ENCODE results near the gene IFIT1B.
"Not testable (repeated sequence)": the region's sequence is repeated elsewhere in the genome, so short reads cannot be mapped to it uniquely, and the experiment has no call there.

IFIT1B gene

DNA sequence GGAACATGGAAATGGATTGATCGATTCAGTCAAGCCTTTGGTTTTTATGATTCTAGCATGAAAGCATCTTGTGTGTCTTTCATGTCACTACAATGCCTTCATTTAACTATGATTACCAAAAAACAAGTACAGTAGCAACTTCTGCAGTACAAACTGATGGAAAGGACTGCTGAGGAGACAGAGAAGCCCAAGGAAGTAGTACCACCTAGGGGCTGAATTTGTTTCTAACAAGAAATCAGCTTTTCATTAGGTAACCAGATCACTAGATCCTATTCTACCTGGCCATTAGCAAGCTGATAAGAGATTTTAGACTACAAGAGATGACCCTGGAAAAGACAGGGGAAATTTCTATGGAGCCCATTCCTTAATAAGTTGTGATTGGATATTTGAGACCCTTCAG, 11.4 kb downstream of the IFIT1B start:
- H3K4me1 ChIP-seq (ENCODE audit: insufficient read depth, poor library complexity, severe bottlenecking): peaks cover 17% of the 10 kb centered on the region
- peak; percentile 43; the same call in 1 of the 3 replicates for ATAC-seq (ENCODE audit: low read depth)
- H3K36me3 ChIP-seq (ENCODE audit: low read depth): no peaks in the 10 kb centered on the region
- no peaks in the 10 kb centered on the region for H3K9me3 ChIP-seq (ENCODE audit: severe bottlenecking)
- no peaks in the 10 kb centered on the region for H3K27me3 ChIP-seq (ENCODE audit: insufficient read depth, poor library complexity, severe bottlenecking)
- DNase-seq (ENCODE audit: low spot score): no peak
- H3K27ac ChIP-seq (ENCODE audit: poor library complexity, severe bottlenecking): no peak overlapping the region
- no peak overlapping the region for H3K4me3 ChIP-seq (ENCODE audit: severe bottlenecking)
- TF ChIP-seq, protein P1, sequence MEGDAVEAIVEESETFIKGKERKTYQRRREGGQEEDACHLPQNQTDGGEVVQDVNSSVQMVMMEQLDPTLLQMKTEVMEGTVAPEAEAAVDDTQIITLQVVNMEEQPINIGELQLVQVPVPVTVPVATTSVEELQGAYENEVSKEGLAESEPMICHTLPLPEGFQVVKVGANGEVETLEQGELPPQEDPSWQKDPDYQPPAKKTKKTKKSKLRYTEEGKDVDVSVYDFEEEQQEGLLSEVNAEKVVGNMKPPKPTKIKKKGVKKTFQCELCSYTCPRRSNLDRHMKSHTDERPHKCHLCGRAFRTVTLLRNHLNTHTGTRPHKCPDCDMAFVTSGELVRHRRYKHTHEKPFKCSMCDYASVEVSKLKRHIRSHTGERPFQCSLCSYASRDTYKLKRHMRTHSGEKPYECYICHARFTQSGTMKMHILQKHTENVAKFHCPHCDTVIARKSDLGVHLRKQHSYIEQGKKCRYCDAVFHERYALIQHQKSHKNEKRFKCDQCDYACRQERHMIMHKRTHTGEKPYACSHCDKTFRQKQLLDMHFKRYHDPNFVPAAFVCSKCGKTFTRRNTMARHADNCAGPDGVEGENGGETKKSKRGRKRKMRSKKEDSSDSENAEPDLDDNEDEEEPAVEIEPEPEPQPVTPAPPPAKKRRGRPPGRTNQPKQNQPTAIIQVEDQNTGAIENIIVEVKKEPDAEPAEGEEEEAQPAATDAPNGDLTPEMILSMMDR (IDR thresholded peaks at IDR 0.05; ENCODE audit: poor library complexity, severe bottlenecking): peak; percentile 73

- Histone ChIP-seq H3K4me3 (ENCODE audit: severe bottlenecking) (no peak overlapping the region), H3K36me3 (ENCODE audit: low read depth) (no peaks in the 10 kb centered on the region), H3K9me3 (ENCODE audit: severe bottlenecking) (no peaks in the 10 kb centered on the region), H3K27ac (ENCODE audit: poor library complexity, severe bottlenecking) (no peak overlapping the region), H3K27me3 (ENCODE audit: insufficient read depth, poor library complexity, severe bottlenecking) (no peaks in the 10 kb centered on the region), H3K4me1 (ENCODE audit: insufficient read depth, poor library complexity, severe bottlenecking) (peaks cover 17% of the 10 kb centered on the region)
- ATAC-seq (ENCODE audit: low read depth) (no peak), DNase-seq (ENCODE audit: low spot score) (no peak)
- TF ChIP-seq, protein P1 (IDR thresholded peaks at IDR 0.05; ENCODE audit: poor library complexity, severe bottlenecking): no peak
These were observed 12.8 kb downstream of the IFIT1B start for GRCh38 chr10:89390476-89391225.

- H3K27me3 ChIP-seq (ENCODE audit: insufficient read depth, poor library complexity, severe bottlenecking); H3K4me3 ChIP-seq (ENCODE audit: severe bottlenecking); DNase-seq (ENCODE audit: low spot score); ATAC-seq (ENCODE audit: low read depth); H3K27ac ChIP-seq (ENCODE audit: poor library complexity, severe bottlenecking); H3K9me3 ChIP-seq (ENCODE audit: severe bottlenecking); H3K36me3 ChIP-seq (ENCODE audit: low read depth): not testable (repeated sequence)
- H3K4me1 ChIP-seq (ENCODE audit: insufficient read depth, poor library complexity, severe bottlenecking): peaks cover 17% of the 10 kb centered on the region
These were observed 13.3 kb downstream of the IFIT1B start for GRCh38 chr10:89391226-89391576.

GRCh38 chr10:89391907-89392756, 14.3 kb downstream of the IFIT1B start, which contains the start of gene IFIT1:
Gene IFIT1 (plus strand): TSS chr10:89392623. CDS start chr10:89392713, 90 bp downstream.
- TF ChIP-seq, protein P1 (IDR thresholded peaks at IDR 0.05; ENCODE audit: poor library complexity, severe bottlenecking): no peak
- Histone ChIP-seq H3K4me3 (ENCODE audit: severe bottlenecking) (peak within 1 kb of the TSS; percentile 40), H3K27me3 (ENCODE audit: insufficient read depth, poor library complexity, severe bottlenecking) (no peaks in the 10 kb centered on the region), H3K9me3 (ENCODE audit: severe bottlenecking) (no peaks in the 10 kb centered on the region), H3K27ac (ENCODE audit: poor library complexity, severe bottlenecking) (peak within 1 kb of the TSS; percentile 50), H3K4me1 (ENCODE audit: insufficient read depth, poor library complexity, severe bottlenecking) (peaks cover 17% of the 10 kb centered on the region), H3K36me3 (ENCODE audit: low read depth) (peaks cover 2% of the 10 kb centered on the region; the same call in 1 of the 2 replicates)
- ATAC-seq (ENCODE audit: low read depth): peak; percentile 88
- no peak for DNase-seq (ENCODE audit: low spot score)

- peak; percentile 38 for ATAC-seq (ENCODE audit: low read depth)
- H3K4me1 ChIP-seq (ENCODE audit: insufficient read depth, poor library complexity, severe bottlenecking): peaks cover 17% of the 10 kb centered on the region
- H3K27ac ChIP-seq (ENCODE audit: poor library complexity, severe bottlenecking): peak overlapping the region; percentile 50
- no peaks in the 10 kb centered on the region for H3K9me3 ChIP-seq (ENCODE audit: severe bottlenecking)
- peak overlapping the region; percentile 40 for H3K4me3 ChIP-seq (ENCODE audit: severe bottlenecking)
- H3K27me3 ChIP-seq (ENCODE audit: insufficient read depth, poor library complexity, severe bottlenecking): no peaks in the 10 kb centered on the region
- no peak for DNase-seq (ENCODE audit: low spot score)
- TF ChIP-seq, protein P1 (IDR thresholded peaks at IDR 0.05; ENCODE audit: poor library complexity, severe bottlenecking): no peak
- peaks cover 2% of the 10 kb centered on the region; the same call in 1 of the 2 replicates for H3K36me3 ChIP-seq (ENCODE audit: low read depth)
These were observed 15.1 kb downstream of the IFIT1B start for GRCh38 chr10:89392974-89393373.

Measured in RWPE2 (cell line).